Esophagus (tissue), 2 donors: ENCODE results near the gene GPR156. TPM values are rescaled to one million over a fixed set of nuclear protein-coding genes. Genes with fewer than 3 reads are reported as not detected.
A peak's percentile ranks its signal among the peaks of the same experiment; 100 is the strongest.
"Not testable (repeated sequence)": the region's sequence is repeated elsewhere in the genome, so short reads cannot be mapped to it uniquely, and the experiment has no call there.

Experiments
- H3K27ac ChIP-seq, 2 donors: one replicate each; pipeline ENCODE4 v1.5.1; 2013; ENCODE audit warnings: low read depth in 2 of 2, mild to moderate bottlenecking in 2 of 2, inconsistent platforms in 1 of 2, low read length in 1 of 2, moderate library complexity in 1 of 2
- H3K27me3 ChIP-seq, 2 donors: one replicate each; pipeline ENCODE4 v1.6.1; 2013; ENCODE audit warnings: low read length in 2 of 2, control low read depth in 1 of 2, mild to moderate bottlenecking in 1 of 2; ENCODE audit not compliant: insufficient read depth in 2 of 2, control insufficient read depth in 1 of 2
- H3K36me3 ChIP-seq, 2 donors: one replicate each; pipeline ENCODE4 v1.6.1; 2013; ENCODE audit warnings: low read length in 1 of 2; ENCODE audit not compliant: control insufficient read depth in 2 of 2, insufficient read depth in 2 of 2
- H3K4me1 ChIP-seq, 2 donors: one replicate each; pipeline ENCODE4 v1.6.1; 2013; ENCODE audit warnings: low read length in 1 of 2; ENCODE audit not compliant: control insufficient read depth in 2 of 2, insufficient read depth in 2 of 2
- H3K4me3 ChIP-seq, 2 donors: one replicate each; pipeline ENCODE4 v1.5.1; 2013; ENCODE audit warnings: low read length in 2 of 2, mild to moderate bottlenecking in 2 of 2, low read depth in 1 of 2, moderate library complexity in 1 of 2
- H3K9me3 ChIP-seq, 2 donors: one replicate each; pipeline ENCODE4 v1.6.1; 2013; ENCODE audit warnings: mild to moderate bottlenecking in 2 of 2, low read depth in 1 of 2, low read length in 1 of 2, moderate library complexity in 1 of 2; ENCODE audit not compliant: control insufficient read depth in 2 of 2, insufficient read depth in 1 of 2
- WGBS, 2 donors: extraction: QIAGEN DNeasy Blood & Tissue Kit; methylation state at CpG; one replicate each; pipeline ENCODE4 v1.1.7; 2013; 5-methylcytosine and 5-hydroxymethylcytosine counted together
- polyA plus RNA-seq, 2 donors: library from polyadenylated mRNA; stranded (reverse); fragments of 200-250 nt; gene quantifications; one replicate each; pipeline ENCODE4 v1.2.3, GENCODE V29; 2013
- donor health status: healthy with polysubstance abuse.
- donor health status: Bipolar disorder and iron deficiency.

Gene GPR156
- polyA plus RNA-seq, result under 1 TPM; 0.07 to 0.10 TPM

- WGBS, 2 donors, result 4% methylated on average over 48 to 72 of the region's 72 CpGs
- Histone ChIP-seq H3K27me3 (no peaks in the 10 kb centered on the region), H3K36me3 (no peaks in the 10 kb centered on the region)
Measured at GRCh38 chr3:120284747-120285507, at the start of gene GPR156. Gene GPR156 (minus strand): TSS chr3:120285222. CDS start chr3:120244098, 41,124 bp downstream.

GRCh38 chr3:120332646-120333045 lies 47.6 kb upstream of the GPR156 start:
- H3K4me3 ChIP-seq, result no peak overlapping the region
- WGBS, 2 donors, result 95 to 96% methylated on average over 8 of the region's 8 CpGs
- H3K27me3 ChIP-seq, result no peaks in the 10 kb centered on the region
- no peaks in the 10 kb centered on the region for H3K9me3 ChIP-seq
- H3K27ac ChIP-seq, result no peak overlapping the region
- H3K36me3 ChIP-seq, result peaks cover 2 to 3% of the 10 kb centered on the region in 2 donors
- H3K4me1 ChIP-seq, result no peaks in the 10 kb centered on the region

More at GRCh38 chr3:120284747-120285507, at the start of gene GPR156:
- Histone ChIP-seq H3K4me3 (peak within 1 kb of the TSS; percentile 43 to 54), H3K4me1 (no peaks in the 10 kb centered on the region), H3K9me3 (no peaks in the 10 kb centered on the region), H3K27ac (no peak within 1 kb of the TSS)

DNA sequence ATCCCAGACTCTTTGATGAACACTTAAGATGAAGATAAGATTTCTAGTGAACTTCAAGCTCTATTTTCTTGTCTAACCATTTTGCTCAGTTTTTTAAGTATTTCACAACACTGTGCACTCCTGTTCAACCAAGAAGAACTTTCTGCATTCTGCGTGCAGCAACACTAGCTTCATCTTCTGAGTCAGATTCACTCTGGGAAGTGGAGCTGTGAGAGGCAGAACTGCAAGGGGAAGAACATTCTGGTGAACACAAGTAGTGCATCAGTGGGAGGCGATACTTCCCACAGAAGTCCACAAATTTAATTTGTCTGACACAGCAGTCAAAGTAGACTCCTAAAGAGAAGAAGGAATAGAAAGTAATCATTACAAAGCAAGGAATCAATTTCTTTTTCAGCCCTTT lies 46.1 kb upstream of the GPR156 start:
- H3K4me1 ChIP-seq, result no peaks in the 10 kb centered on the region
- H3K27ac ChIP-seq, result no peak overlapping the region
- peaks cover 2 to 3% of the 10 kb centered on the region in 2 donors for H3K36me3 ChIP-seq
- H3K9me3 ChIP-seq, result no peaks in the 10 kb centered on the region
- WGBS, 2 donors, result 97 to 98% methylated on average over 2 of the region's 2 CpGs
- no peaks in the 10 kb centered on the region for H3K27me3 ChIP-seq
- no peak overlapping the region for H3K4me3 ChIP-seq

- WGBS, 2 donors, result 86 to 94% methylated on average over 2 of the region's 2 CpGs
- no peak overlapping the region for H3K27ac ChIP-seq
- no peaks in the 10 kb centered on the region for H3K27me3 ChIP-seq
- H3K4me3 ChIP-seq, result no peak overlapping the region
- H3K9me3 ChIP-seq, result no peaks in the 10 kb centered on the region
- peaks cover 2 to 3% of the 10 kb centered on the region in 2 donors for H3K36me3 ChIP-seq
- H3K4me1 ChIP-seq, result no peaks in the 10 kb centered on the region
Measured at GRCh38 chr3:120326784-120327183, 41.8 kb upstream of the GPR156 start.

- no peaks in the 10 kb centered on the region for H3K36me3 ChIP-seq
Measured at GRCh38 chr3:120324190-120324589, 39.2 kb upstream of the GPR156 start.

GRCh38 chr3:120323761-120324160 lies 38.7 kb upstream of the GPR156 start:
- not testable (repeated sequence) for H3K27ac ChIP-seq, H3K36me3 ChIP-seq, H3K9me3 ChIP-seq, H3K27me3 ChIP-seq, H3K4me3 ChIP-seq, H3K4me1 ChIP-seq
- WGBS, 2 donors, result 76 to 84% methylated on average over 4 of the region's 4 CpGs

More at GRCh38 chr3:120324190-120324589, 39.2 kb upstream of the GPR156 start:
- Histone ChIP-seq H3K4me3 (no peak overlapping the region), H3K27me3 (no peaks in the 10 kb centered on the region), H3K9me3 (no peaks in the 10 kb centered on the region), H3K4me1 (no peaks in the 10 kb centered on the region), H3K27ac (no peak overlapping the region)
- WGBS, 2 donors, result 51 to 71% methylated on average over 1 of the region's 1 CpG

DNA sequence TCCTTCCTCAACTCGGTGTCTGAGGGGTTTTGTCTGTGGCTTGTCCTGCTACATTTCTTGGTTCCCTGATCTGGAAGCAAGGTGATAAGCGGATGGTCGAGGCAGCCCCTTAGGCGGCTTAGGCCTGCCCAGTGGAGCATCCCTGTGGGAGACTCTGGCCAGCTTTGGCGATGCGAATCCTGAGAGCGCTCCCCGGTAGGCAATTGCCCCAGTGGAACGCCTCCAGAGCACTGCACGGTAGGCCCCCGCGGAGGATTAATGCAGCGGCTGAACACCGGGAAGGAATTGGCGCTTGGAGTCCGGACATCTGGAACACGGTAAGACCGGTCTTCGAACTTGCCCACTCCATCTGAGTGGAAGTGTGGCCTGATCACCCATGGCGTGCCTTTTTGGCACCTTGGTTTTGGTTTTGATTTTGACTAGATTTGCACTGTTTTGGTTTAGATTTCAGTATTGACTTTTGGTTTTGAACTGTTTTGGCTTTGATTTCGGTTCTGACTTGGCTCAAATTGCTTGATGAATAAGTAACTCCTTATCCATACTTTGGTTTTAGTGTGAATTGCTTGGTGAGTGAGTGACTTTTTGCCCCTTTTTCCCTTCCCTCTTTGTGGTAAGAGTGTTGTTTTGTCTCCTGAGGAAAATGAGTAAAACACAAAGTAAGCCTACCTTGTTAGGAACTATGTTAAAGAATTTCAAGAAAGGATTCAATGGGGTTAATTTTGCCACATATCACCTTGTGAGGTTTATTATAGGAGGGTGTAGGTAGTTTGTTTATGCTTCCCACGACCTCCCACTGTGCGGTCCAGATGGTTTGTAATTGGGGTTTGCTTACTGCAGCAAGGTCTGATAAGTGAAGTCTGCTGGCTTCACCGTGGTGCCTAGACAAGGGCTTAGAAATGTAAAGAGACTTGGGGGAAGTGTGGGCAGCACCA lies 27.1 kb upstream of the GPR156 start:
- Histone ChIP-seq H3K36me3 (peaks cover 0 to 3% of the 10 kb centered on the region in 2 donors), H3K27me3 (no peaks in the 10 kb centered on the region), H3K9me3 (no peaks in the 10 kb centered on the region), H3K4me1 (no peaks in the 10 kb centered on the region), H3K4me3 (no peak overlapping the region), H3K27ac (no peak overlapping the region)
- 93 to 94% methylated on average over 24 of the region's 24 CpGs for WGBS, 2 donors

- Histone ChIP-seq H3K27ac (no peak overlapping the region), H3K4me3 (no peak overlapping the region), H3K27me3 (no peaks in the 10 kb centered on the region), H3K4me1 (no peaks in the 10 kb centered on the region), H3K36me3 (no peaks in the 10 kb centered on the region), H3K9me3 (no peaks in the 10 kb centered on the region)
- WGBS, 2 donors, result 72 to 77% methylated on average over 52 to 72 of the region's 72 CpGs
Measured at GRCh38 chr3:120306519-120307455, 21.8 kb upstream of the GPR156 start.

DNA sequence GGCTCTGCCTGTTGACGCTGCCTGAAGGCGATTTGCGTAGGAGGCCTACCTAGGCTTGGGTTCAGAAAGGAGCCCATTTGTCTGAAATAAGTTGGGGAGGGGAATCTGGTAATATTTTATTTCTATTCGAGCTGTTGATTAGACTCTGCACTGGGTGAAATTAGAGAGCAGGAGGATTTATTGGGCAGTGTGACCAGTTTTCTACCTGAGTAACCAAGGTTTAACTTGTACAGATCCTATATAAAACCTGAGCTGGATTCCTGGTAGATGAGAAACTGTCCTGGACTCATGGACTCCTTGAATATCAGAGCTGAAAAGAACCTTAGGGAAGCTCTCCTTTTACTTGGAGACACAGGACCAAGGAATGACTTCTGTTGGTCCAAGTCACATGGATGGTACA lies 19.6 kb upstream of the GPR156 start:
- WGBS, 2 donors, result 87 to 88% methylated on average over 4 of the region's 4 CpGs
- Histone ChIP-seq H3K9me3 (no peaks in the 10 kb centered on the region), H3K36me3 (no peaks in the 10 kb centered on the region), H3K27me3 (no peaks in the 10 kb centered on the region), H3K27ac (no peak overlapping the region), H3K4me1 (no peaks in the 10 kb centered on the region), H3K4me3 (no peak overlapping the region)
